Smooth muscle cell of the brain vasculature (primary cell): ENCODE results near the gene IL10RA.
"Not testable (repeated sequence)": the region's sequence is repeated elsewhere in the genome, so short reads cannot be mapped to it uniquely, and the experiment has no call there.

ENCODE experiments used
- DNase-seq: peaks from one replicate; pipeline ENCODE4 v3.0.0-alpha.2; 2012; ENCODE audit warnings: low read depth, low spot score

Gene IL10RA

GRCh38 chr11:118007040-118007439, 20.8 kb downstream of the IL10RA start:
- DNase-seq: no peak

GRCh38 chr11:118007563-118008270, 21.5 kb downstream of the IL10RA start:
- not testable (repeated sequence) for DNase-seq

GRCh38 chr11:118008271-118008911, 22.2 kb downstream of the IL10RA start:
- no peak for DNase-seq

GRCh38 chr11:118009864-118010737, 23.9 kb downstream of the IL10RA start:
- DNase-seq: no peak

GRCh38 chr11:118010738-118011461, 24.7 kb downstream of the IL10RA start:
- no peak for DNase-seq

- DNase-seq: no peak
Measured at GRCh38 chr11:118012083-118012669, 26.0 kb downstream of the IL10RA start.

- no peak for DNase-seq
Measured at GRCh38 chr11:118014022-118014421, 27.8 kb downstream of the IL10RA start.

GRCh38 chr11:118015385-118015841, 29.2 kb downstream of the IL10RA start:
- no peak for DNase-seq

- DNase-seq: no peak
Measured at GRCh38 chr11:118016104-118016503, 29.9 kb downstream of the IL10RA start.

- no peak for DNase-seq
Measured at GRCh38 chr11:118017111-118017510, 30.9 kb downstream of the IL10RA start.

GRCh38 chr11:118017631-118018315, 31.6 kb downstream of the IL10RA start:
- DNase-seq: no peak

GRCh38 chr11:118018401-118018800, 32.2 kb downstream of the IL10RA start:
- no peak for DNase-seq

- DNase-seq: no peak
Measured at GRCh38 chr11:118021146-118021545, 35.0 kb downstream of the IL10RA start.

- DNase-seq: no peak
Measured at GRCh38 chr11:118027694-118028093, 41.5 kb downstream of the IL10RA start.

- no peak for DNase-seq
Measured at GRCh38 chr11:118028626-118029025, 42.4 kb downstream of the IL10RA start.

GRCh38 chr11:118033443-118033842, 47.2 kb downstream of the IL10RA start:
- no peak for DNase-seq

GRCh38 chr11:118042141-118042540, 55.9 kb downstream of the IL10RA start:
- no peak for DNase-seq

- no peak for DNase-seq
Measured at GRCh38 chr11:118042796-118043195, 56.6 kb downstream of the IL10RA start.

- DNase-seq: no peak
Measured at GRCh38 chr11:118045191-118045590, 59.0 kb downstream of the IL10RA start.
